NCI-H510A treated with DMSO at 0.1 percent for 48 hours (cell line): Measurements from ENCODE around the gene PDS5A.
"Not testable (repeated sequence)": the region's sequence is repeated elsewhere in the genome, so short reads cannot be mapped to it uniquely, and the experiment has no call there.

Experiments used
- DNase-seq: peaks from one replicate; lab custom pipeline; 2025; lab: John Stamatoyannopoulos, UW

The PDS5A gene, protein sequence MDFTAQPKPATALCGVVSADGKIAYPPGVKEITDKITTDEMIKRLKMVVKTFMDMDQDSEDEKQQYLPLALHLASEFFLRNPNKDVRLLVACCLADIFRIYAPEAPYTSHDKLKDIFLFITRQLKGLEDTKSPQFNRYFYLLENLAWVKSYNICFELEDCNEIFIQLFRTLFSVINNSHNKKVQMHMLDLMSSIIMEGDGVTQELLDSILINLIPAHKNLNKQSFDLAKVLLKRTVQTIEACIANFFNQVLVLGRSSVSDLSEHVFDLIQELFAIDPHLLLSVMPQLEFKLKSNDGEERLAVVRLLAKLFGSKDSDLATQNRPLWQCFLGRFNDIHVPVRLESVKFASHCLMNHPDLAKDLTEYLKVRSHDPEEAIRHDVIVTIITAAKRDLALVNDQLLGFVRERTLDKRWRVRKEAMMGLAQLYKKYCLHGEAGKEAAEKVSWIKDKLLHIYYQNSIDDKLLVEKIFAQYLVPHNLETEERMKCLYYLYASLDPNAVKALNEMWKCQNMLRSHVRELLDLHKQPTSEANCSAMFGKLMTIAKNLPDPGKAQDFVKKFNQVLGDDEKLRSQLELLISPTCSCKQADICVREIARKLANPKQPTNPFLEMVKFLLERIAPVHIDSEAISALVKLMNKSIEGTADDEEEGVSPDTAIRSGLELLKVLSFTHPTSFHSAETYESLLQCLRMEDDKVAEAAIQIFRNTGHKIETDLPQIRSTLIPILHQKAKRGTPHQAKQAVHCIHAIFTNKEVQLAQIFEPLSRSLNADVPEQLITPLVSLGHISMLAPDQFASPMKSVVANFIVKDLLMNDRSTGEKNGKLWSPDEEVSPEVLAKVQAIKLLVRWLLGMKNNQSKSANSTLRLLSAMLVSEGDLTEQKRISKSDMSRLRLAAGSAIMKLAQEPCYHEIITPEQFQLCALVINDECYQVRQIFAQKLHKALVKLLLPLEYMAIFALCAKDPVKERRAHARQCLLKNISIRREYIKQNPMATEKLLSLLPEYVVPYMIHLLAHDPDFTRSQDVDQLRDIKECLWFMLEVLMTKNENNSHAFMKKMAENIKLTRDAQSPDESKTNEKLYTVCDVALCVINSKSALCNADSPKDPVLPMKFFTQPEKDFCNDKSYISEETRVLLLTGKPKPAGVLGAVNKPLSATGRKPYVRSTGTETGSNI (N-terminal part only)

GRCh38 chr4:39977489-39978377 lies at the start of gene PDS5A:
TSS of gene PDS5A (minus strand) at chr4:39977911. CDS start at chr4:39976577, 1,334 bp downstream.
- peak; percentile 86 for DNase-seq

DNA sequence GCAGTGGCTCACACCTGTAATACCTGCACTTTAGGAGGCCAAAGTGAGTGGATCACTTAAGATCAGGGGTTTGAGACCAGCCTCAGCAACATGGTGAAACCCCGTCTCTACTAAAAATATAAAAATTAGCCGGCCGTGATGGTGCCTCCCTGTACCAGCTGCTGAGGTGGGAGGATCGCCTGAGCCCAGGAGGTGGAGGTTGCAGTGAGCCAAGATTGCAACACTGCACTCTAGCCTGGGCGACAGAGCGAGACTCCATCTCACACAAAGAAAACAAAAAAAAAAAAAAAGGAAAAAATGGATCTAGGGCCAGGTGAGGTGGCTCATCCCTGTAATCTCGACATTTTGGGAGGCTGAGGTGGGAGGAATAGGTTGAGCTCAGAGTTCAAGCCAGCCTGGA lies 46.3 kb upstream of the PDS5A start:
- DNase-seq, result not testable (repeated sequence)

- DNase-seq, result not testable (repeated sequence)
Observed at GRCh38 chr4:40021116-40021515, 43.4 kb upstream of the PDS5A start.

- no peak for DNase-seq
Observed at GRCh38 chr4:40020221-40020620, 42.5 kb upstream of the PDS5A start.

DNA sequence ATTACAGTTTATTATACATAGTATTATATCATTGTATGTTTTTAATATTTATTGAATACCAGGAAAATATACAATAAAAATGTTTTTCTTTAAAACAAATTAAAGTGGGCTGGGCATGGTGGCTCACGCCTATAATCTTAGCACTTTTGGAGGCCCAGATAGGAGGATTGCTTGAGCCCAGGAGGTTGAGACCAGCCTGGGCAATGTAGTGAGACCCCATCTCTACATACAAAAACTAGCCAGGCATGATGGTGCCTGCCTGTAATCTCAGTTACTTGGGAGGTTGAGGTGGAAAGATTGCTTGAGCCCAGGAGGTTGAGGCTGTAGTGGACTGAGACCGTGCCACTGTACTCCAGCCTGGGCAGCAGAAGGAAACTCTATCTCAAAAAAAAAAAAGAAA lies 38.3 kb upstream of the PDS5A start:
- no peak for DNase-seq

- DNase-seq, result no peak
Observed at GRCh38 chr4:40003986-40004385, 26.3 kb upstream of the PDS5A start.

DNA sequence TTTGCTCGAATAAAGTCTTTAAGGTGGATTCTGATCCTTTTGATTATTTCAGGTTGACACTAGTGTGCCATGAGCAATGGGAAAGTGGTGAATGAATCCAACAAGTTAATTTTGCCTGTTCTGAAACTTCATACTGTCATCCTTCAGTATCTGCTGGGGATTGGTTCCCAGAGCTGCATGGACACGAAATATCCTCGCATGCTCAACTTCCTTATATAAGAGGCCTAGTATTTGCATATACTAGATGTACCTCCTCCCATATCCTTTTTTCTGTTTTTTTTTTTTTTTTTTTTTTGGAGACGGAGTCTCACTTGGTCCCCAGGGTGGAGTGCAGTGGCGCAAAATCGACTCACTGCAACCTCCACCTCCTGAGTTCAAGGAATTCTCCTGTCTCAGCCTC lies 23.0 kb upstream of the PDS5A start:
- DNase-seq, result no peak

DNA sequence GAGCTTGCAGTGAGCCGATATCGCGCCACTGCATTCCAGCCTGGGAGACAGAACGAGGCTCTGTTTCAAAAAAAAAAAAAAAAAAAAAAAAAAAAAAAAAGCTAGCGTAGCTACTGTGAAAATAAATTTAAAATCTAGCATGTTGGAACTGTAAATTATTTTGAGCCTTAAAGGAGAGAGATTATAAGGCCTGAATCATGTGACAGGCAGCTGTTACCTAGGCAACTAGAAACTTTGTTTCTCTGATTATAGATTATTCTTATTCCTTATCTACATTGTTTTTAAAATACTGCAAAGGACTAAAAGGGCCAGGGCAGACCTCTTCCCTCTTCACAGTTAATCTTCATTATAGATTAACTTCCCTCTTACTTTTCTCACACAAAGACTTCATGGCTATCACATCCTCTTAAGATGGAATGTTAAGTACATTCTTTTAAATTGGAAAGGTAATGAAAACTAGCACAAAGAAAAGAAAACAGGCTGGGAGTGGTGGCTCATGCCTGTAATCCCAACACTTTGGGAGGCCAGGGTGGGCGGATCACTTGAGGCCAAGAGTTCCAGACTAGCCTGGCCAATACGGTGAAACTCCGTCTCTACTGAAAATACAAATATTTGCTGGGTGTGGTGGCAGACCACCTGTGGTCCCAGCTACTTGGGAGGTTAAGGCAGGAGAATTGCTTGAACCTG lies 21.1 kb upstream of the PDS5A start:
- no peak for DNase-seq

DNA sequence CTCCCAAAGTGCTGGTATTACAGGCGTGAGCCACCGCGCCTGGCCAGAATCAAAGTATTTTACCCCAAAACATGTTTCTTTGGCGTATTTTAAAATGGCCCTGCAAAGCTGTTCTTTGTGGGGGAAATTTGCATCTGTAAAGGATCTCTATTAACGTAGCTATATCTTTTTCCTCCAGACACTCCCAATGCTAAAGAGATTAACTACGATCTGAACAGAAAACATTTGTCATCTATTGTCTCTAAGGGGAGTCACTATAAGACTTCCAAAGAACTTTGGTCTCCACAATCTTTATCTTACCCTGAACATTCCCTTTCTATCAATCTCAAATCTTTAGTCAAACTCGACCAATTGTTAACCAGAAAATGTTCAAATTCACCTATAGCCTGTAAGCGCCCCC lies 19.1 kb upstream of the PDS5A start:
- no peak for DNase-seq

GRCh38 chr4:39994406-39994805 lies 16.7 kb upstream of the PDS5A start:
- DNase-seq, result no peak

DNA sequence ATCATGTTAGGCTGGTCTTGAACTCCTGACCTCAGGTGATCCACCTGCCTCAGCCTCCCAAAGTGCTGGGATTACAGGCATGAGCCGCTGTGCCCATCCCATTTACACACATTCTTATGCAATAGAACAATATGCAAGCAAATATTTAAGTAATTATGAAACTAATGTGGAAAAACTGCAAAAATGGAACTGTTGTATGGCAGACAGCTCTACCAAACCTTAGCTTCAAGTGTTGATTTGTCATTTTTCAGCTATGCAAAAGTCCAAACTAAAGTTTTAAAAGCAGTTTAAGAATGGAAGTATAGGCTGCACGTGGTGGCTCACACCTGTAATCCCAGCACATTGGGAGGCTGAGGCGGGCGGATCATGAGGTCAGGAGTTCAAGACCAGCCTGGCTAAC lies 11.7 kb upstream of the PDS5A start:
- DNase-seq, result not testable (repeated sequence)

GRCh38 chr4:39987485-39987884 lies 9.8 kb upstream of the PDS5A start:
- DNase-seq, result no peak

GRCh38 chr4:39978904-39979303 lies 1.2 kb upstream of the PDS5A start:
- no peak for DNase-seq

DNA sequence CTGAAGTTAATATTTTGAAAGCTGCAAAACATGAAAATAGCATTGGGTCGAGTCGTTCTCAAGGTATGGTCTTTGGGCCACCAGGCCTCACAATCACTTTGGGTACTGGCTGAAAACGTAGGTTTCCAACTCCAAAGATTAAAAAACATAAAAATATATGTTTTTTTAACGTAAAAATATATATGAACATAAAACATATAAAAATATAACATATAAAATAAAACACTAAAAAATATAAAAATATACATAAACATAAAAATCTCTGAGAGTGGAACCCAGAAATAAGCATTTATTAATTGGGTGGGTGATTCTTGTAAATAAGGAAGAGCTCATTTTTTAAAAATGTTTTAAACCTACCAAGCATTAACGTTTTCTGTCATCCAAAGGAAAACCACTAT lies 666 bp upstream of the PDS5A start:
- DNase-seq, result no peak

DNA sequence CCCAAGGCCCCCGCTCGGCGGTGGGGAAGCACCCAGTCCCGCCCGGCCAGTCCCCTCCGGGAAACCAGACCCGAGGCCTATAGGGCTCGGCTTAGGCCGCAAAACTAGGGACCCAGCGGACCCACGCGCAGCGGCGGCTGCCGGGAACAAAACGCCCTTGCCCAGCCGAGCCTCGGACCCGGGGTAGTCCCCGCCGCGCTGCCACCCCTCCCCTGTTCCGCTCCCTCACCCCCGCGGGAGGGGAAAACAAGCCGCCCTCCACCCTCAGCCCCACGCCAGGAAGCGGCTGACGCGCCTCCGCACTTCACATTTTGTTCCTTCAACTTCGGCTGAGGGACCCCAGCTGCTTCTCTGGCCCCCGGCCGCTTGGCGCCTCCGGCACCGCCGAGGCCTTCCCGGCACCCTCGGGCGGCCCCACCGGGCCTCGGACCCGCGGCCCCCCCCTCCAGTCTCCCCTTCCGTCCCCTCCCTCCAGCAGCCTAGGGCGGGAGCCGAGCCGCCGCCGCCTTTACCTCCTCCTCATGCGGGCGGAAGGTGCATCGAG lies 694 bp downstream of the PDS5A start:
- DNase-seq, result peak; percentile 40

- DNase-seq, result peak; percentile 60
Observed at GRCh38 chr4:39976141-39976944, 1.4 kb downstream of the PDS5A start.

GRCh38 chr4:39975488-39976089 lies 2.1 kb downstream of the PDS5A start:
- DNase-seq, result no peak

DNA sequence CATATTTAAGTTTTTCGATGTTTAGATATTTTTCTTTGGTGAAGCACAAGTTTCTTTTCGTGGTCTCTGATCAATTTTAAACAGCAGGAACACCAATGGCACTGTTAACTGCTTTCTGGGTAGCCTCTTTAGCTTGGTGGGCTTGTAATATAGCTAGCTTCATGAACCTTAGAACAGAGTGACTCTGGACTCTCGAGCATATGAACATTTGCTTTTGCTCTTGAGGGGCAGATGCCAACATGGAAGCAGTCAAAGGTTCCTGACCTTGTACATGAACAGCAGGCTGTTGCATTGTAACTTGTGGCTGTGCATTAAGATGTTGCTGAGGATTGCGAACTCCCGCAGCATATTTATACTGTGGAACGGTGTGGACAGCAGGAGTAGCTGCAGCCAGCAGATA lies 4.7 kb downstream of the PDS5A start:
- not testable (repeated sequence) for DNase-seq
